GM12874 (cell line): ENCODE measurements around the gene RELL1.

Source experiments
- TF ChIP-seq, protein P1 (sequence below): IDR thresholded peaks from 2 replicates; pipeline ENCODE4 v1.5.1; 2011; ENCODE audit warnings: low read depth, mild to moderate bottlenecking, control low read depth, low read length, moderate library complexity; ENCODE audit not compliant: insufficient read depth

Gene RELL1

DNA sequence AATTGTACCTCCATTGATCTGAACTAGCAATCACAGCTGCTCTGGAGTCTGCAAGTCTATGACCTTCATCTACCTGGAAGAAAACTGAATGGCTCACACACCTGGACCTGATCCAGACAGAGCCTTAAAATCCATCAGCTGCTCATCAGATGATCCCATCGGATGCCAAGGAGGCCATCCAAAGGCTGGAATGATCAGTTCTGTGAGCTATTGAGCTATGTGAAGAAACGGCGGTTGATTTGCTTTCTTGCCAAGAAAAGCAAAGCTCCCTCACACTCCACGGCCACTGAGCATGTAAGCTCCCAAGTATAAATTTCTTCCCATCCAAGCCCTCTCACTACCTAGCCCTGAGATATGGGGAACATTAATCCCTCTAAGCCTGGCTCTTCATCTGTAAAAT is 63.1 kb downstream of the RELL1 start:
- TF ChIP-seq, protein P1, sequence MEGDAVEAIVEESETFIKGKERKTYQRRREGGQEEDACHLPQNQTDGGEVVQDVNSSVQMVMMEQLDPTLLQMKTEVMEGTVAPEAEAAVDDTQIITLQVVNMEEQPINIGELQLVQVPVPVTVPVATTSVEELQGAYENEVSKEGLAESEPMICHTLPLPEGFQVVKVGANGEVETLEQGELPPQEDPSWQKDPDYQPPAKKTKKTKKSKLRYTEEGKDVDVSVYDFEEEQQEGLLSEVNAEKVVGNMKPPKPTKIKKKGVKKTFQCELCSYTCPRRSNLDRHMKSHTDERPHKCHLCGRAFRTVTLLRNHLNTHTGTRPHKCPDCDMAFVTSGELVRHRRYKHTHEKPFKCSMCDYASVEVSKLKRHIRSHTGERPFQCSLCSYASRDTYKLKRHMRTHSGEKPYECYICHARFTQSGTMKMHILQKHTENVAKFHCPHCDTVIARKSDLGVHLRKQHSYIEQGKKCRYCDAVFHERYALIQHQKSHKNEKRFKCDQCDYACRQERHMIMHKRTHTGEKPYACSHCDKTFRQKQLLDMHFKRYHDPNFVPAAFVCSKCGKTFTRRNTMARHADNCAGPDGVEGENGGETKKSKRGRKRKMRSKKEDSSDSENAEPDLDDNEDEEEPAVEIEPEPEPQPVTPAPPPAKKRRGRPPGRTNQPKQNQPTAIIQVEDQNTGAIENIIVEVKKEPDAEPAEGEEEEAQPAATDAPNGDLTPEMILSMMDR = no peak

DNA sequence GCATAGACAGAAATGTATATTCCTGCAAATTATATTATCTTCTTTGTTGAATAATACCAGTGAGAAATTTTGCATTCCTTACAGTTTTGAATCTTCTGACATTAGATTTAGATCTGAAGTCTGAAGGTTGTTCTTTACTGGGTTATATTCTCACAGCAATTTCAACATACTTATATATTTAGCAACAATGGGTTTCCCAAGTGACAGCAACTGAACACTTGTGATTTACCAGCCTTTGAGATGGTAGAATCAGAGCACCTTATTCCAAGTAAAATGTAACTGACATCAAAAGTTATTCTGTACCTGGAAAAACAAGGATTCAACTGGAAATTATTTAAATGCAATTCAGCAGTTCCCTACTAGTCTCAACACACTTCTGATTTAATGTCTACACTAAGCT is 66.0 kb downstream of the RELL1 start:
- TF ChIP-seq, protein P1 = no peak

DNA sequence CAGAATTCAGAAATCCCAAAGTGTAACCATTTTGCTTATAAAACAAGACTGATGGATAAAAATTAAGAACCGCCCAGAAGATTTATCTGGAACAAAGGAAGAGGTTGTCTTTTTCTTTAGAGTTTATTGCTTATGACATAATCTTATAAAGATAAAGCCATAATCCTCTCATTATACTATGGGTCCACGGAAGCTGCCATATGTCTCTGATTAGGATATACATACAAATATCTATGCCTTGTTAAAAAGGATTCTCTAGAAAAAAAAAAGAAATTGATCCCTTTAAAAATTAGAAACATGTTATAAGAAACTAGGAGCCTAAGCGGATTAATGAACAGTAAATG is 70.5 kb downstream of the RELL1 start:
- TF ChIP-seq, protein P1 = no peak

DNA sequence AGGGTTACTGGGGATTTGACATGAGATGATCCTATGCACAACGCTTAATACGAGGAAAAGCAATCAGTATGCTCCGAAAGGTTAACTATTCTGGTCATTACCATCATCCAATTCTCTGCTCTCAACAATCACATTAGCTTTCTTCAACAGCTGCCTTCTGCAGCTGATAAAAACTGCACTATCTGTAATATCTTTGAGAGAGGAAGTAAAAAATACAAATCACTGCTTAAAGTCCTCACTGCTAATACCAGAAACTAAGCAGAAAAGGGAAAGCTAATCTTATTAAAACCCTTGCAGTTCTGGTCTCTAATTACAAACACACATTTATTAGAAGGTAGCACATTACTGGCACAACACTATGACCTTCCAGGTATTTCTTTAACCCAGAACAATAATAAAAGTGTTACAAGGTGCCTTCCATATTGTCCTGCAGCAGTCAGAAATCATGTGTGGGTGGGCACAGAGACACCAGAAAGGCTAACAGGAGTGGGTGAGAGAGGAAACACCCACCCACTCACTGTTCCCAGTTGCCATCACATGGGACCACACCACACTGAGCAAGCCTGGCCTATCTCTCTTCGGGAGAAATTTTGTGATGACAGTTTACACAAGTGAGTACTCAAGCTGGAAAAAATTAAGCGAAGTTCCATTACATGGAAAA is 71.0 kb downstream of the RELL1 start:
- TF ChIP-seq, protein P1 = no peak

DNA sequence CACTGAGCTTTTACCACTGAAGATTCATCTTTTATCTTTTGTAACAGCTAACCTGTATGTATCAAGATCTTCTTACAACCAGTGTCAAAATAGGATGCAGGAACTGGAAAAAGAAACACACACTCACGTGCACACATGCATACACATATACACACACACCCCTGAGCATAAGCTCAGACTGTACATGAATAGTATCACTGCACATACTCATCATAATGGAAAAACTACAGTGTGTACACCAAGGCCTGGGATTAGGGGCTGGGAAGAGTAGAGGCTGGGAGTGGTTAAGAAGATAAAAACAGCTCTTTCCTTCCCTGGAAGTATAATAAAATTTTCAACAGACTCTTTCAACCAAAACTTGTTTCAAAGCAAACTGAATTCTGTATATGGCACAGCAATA is 73.4 kb downstream of the RELL1 start:
- TF ChIP-seq, protein P1 = no peak

DNA sequence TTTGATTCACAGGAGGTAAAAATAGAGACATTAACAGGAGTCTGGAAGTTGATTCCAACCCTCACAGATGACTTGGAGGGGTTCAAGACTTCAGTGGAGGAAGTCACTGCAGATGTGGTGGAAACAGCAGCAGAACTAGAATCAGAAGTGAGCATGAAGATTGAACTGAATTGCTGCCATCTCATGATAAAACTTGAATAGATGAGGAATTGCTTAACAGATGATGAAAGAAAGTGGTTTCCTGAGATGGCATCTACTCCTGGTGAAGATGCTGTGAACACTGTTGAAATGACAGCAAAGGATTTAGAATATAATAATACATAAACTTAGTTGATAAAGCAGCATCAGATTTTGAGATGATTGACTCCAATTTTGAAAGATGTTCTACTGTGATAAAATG is 76.5 kb downstream of the RELL1 start:
- TF ChIP-seq, protein P1 = no peak

DNA sequence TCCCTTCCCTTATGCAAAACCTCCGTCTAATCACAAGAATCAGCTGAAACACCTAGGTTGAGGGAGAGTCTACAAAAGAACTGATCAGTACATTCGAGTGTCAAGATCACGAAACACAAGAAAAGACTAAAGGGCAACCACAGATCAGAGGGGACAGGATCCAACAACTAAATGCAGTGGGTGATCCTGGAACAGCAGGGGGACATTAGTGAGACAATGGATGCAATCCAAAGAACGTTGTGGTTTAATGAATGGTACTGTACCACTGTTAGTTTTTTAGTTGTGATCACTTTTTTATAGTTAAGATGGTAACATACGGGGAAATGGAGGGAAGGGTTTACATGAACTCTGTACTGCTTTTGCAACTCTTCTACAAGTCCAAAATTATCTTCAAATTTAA is 79.2 kb downstream of the RELL1 start:
- TF ChIP-seq, protein P1 = no peak
